GM18526 (cell line): ENCODE data around the gene SOD3.

ENCODE experiments used
- POLR2A ChIP-seq: IDR thresholded peaks from 3 replicates; pipeline ENCODE4 v1.6.1; 2011; ENCODE audit not compliant: insufficient read length; ENCODE audit errors: extremely low read depth

Gene SOD3

GRCh38 chr4:24770032-24770584, 25.3 kb upstream of the SOD3 start:
- no peak for TF ChIP-seq POLR2A

- TF ChIP-seq POLR2A = no peak
Observed at GRCh38 chr4:24770667-24771066, 24.7 kb upstream of the SOD3 start.

GRCh38 chr4:24771241-24771640, 24.1 kb upstream of the SOD3 start:
- TF ChIP-seq POLR2A = no peak

GRCh38 chr4:24772061-24772705, 23.2 kb upstream of the SOD3 start:
- TF ChIP-seq POLR2A = no peak

- TF ChIP-seq POLR2A = no peak
Observed at GRCh38 chr4:24772952-24773351, 22.4 kb upstream of the SOD3 start.

- TF ChIP-seq POLR2A = no peak
Observed at GRCh38 chr4:24774452-24774851, 20.9 kb upstream of the SOD3 start.

GRCh38 chr4:24775032-24775605, 20.3 kb upstream of the SOD3 start:
- TF ChIP-seq POLR2A = no peak

- TF ChIP-seq POLR2A = no peak
Observed at GRCh38 chr4:24775750-24776149, 19.6 kb upstream of the SOD3 start.

GRCh38 chr4:24777536-24778463, 17.6 kb upstream of the SOD3 start:
- no peak for TF ChIP-seq POLR2A

- no peak for TF ChIP-seq POLR2A
Observed at GRCh38 chr4:24778464-24779225, 16.7 kb upstream of the SOD3 start.

GRCh38 chr4:24780936-24781495, 14.4 kb upstream of the SOD3 start:
- TF ChIP-seq POLR2A = no peak

- TF ChIP-seq POLR2A = no peak
Observed at GRCh38 chr4:24781999-24782745, 13.2 kb upstream of the SOD3 start.

GRCh38 chr4:24783506-24783905, 11.9 kb upstream of the SOD3 start:
- no peak for TF ChIP-seq POLR2A

- TF ChIP-seq POLR2A = no peak
Observed at GRCh38 chr4:24791043-24791442, 4.3 kb upstream of the SOD3 start.
